SK-N-SH (cell line): ENCODE measurements around the gene TBX4. TPM values are rescaled to one million over a fixed set of nuclear protein-coding genes. Genes with fewer than 3 reads are reported as not detected.

Source experiments
- CTCF ChIA-PET: fragments of 300-600, 350-600 bp; formaldehyde crosslinking; extraction: SDS; loops from one replicate; lab custom pipeline; 2021; lab: Yijun Ruan, JAX
- POLR2A ChIA-PET: fragments of 350-600 bp; sonication (Branson Sonifier 250); formaldehyde crosslinking; extraction: SDS; loops from one replicate; lab custom pipeline; 2020; ENCODE audit warnings: antibody characterized with exemption, inconsistent platforms; lab: Yijun Ruan, JAX
- DNase-seq: peaks from one replicate; pipeline ENCODE4 v3.0.0; 2012
- H2AFZ ChIP-seq: fragments of 200-600 bp; sonication (generic); 2 replicates; pipeline ENCODE4 v1.8.1; 2016; ENCODE audit warnings: antibody characterized with exemption, mild to moderate bottlenecking, low read depth
- H3F3A ChIP-seq: fragments of 200-600 bp; sonication (generic); replicated peaks from 2 replicates; pipeline ENCODE3; 2016; ENCODE audit warnings: antibody characterized with exemption, mild to moderate bottlenecking; ENCODE audit not compliant: insufficient read depth
- H3K27ac ChIP-seq, 2 experiments: fragments of 200-500 bp in 1 of 2; fragments of 200-600 bp in 1 of 2; sonication (Bioruptor generic) in 1 of 2; sonication (generic), shearing (Covaris generic) in 1 of 2; 2 replicates each; pipeline versions ENCODE4 v1.5.1 to v1.6.1; 2014 to 2016; ENCODE audit warnings: low read depth in 2 of 2, inconsistent platforms in 1 of 2, low read length in 1 of 2, mild to moderate bottlenecking in 1 of 2, mixed read lengths in 1 of 2
- H3K27me3 ChIP-seq: fragments of 200-600 bp; sonication (generic), shearing (Covaris generic); 2 replicates; pipeline ENCODE4 v1.6.1; 2016; ENCODE audit warnings: mixed run types; ENCODE audit not compliant: insufficient read depth
- H3K36me3 ChIP-seq, 2 experiments: fragments of 200-500 bp in 1 of 2; fragments of 200-600 bp in 1 of 2; sonication (Bioruptor generic) in 1 of 2; sonication (generic) in 1 of 2; replicated peaks in 1 of 2; 2 replicates each; pipeline versions ENCODE3 to v1.5.1; 2014 to 2016; ENCODE audit warnings: low read length in 1 of 2, mild to moderate bottlenecking in 1 of 2; ENCODE audit not compliant: insufficient read depth in 2 of 2, control insufficient read depth in 1 of 2
- H3K4me1 ChIP-seq, 2 experiments: fragments of 200-500 bp in 1 of 2; fragments of 200-600 bp in 1 of 2; sonication (Bioruptor generic) in 1 of 2; sonication (generic), shearing (Covaris generic) in 1 of 2; 2 replicates each; pipeline versions ENCODE4 v1.5.1 to v1.6.1; 2014 to 2016; ENCODE audit warnings: low read depth in 1 of 2, low read length in 1 of 2, mixed run types in 1 of 2; ENCODE audit not compliant: insufficient read depth in 2 of 2, control insufficient read depth in 1 of 2
- H3K4me2 ChIP-seq: fragments of 200-600 bp; sonication (generic), shearing (Covaris generic); 2 replicates; pipeline ENCODE4 v1.6.1; 2017; ENCODE audit warnings: mixed run types
- H3K4me3 ChIP-seq, 2 experiments: fragments of 200-500 bp in 1 of 2; fragments of 200-600 bp in 1 of 2; sonication (Bioruptor generic) in 1 of 2; sonication (generic), shearing (Covaris generic) in 1 of 2; 2 replicates each; pipeline versions ENCODE4 v1.5.1 to v1.8.1; 2014 to 2016; ENCODE audit warnings: low read depth in 2 of 2, inconsistent platforms in 1 of 2, low read length in 1 of 2, mild to moderate bottlenecking in 1 of 2, mixed read lengths in 1 of 2, moderate library complexity in 1 of 2
- H3K79me2 ChIP-seq: fragments of 200-600 bp; sonication (generic); 2 replicates; pipeline ENCODE4 v1.8.1; 2017; ENCODE audit warnings: mild to moderate bottlenecking; ENCODE audit not compliant: insufficient read depth
- H3K9ac ChIP-seq: fragments of 200-600 bp; sonication (generic); 2 replicates; pipeline ENCODE4 v1.6.1; 2017; ENCODE audit warnings: mixed run types
- H3K9me2 ChIP-seq: fragments of 200-600 bp; sonication (generic); 2 replicates; pipeline ENCODE4 v1.6.1; 2017; ENCODE audit warnings: mixed run types
- H3K9me3 ChIP-seq: fragments of 200-600 bp; sonication (generic); 2 replicates; pipeline ENCODE4 v1.6.1; 2017; ENCODE audit warnings: mixed run types, mild to moderate bottlenecking, moderate library complexity
- H4K20me1 ChIP-seq: fragments of 200-600 bp; sonication (generic); 2 replicates; pipeline ENCODE4 v1.6.1; 2017; ENCODE audit warnings: mild to moderate bottlenecking, mixed run types; ENCODE audit not compliant: insufficient read depth
- ELF1 ChIP-seq: IDR thresholded peaks from 2 replicates; pipeline ENCODE4 v1.4.0; 2012
- FOXJ3 ChIP-seq: sonication (generic); formaldehyde crosslinking; IDR thresholded peaks from 2 replicates; pipeline ENCODE4 v1.5.1; 2020; ENCODE audit warnings: mild to moderate bottlenecking, missing genetic modification reagents
- FOXM1 ChIP-seq: IDR thresholded peaks from 2 replicates; pipeline ENCODE4 v1.4.0; 2012; ENCODE audit warnings: low read depth, mild to moderate bottlenecking
- GABPA ChIP-seq: IDR thresholded peaks from 2 replicates; pipeline ENCODE4 v1.4.0; 2012; ENCODE audit warnings: low read depth, mild to moderate bottlenecking
- MEF2A ChIP-seq: IDR thresholded peaks from 2 replicates; pipeline ENCODE4 v1.4.0; 2012; ENCODE audit warnings: low read depth, borderline replicate concordance
- MXI1 ChIP-seq: IDR thresholded peaks from 2 replicates; pipeline ENCODE4 v1.6.1; 2012; ENCODE audit warnings: mild to moderate bottlenecking, low read depth, low read length, improper control_type of control experiment
- NFIC ChIP-seq: IDR thresholded peaks from 2 replicates; pipeline ENCODE4 v1.4.0; 2012; ENCODE audit warnings: borderline replicate concordance
- NRF1 ChIP-seq: IDR thresholded peaks from 2 replicates; pipeline ENCODE4 v1.6.1; 2012; ENCODE audit warnings: low read depth, mild to moderate bottlenecking, low read length
- RAD21 ChIP-seq: IDR thresholded peaks from 2 replicates; pipeline ENCODE4 v1.6.1; 2012; ENCODE audit warnings: mild to moderate bottlenecking, low read length
- SIN3A ChIP-seq: IDR thresholded peaks from 2 replicates; pipeline ENCODE4 v1.6.1; 2012; ENCODE audit warnings: low read depth, mild to moderate bottlenecking, low read length, moderate library complexity, borderline replicate concordance
- SMC3 ChIP-seq: IDR thresholded peaks from 2 replicates; pipeline ENCODE4 v1.6.1; 2012; ENCODE audit warnings: low read depth, low read length, improper control_type of control experiment
- TAF1 ChIP-seq: IDR thresholded peaks from 2 replicates; pipeline ENCODE4 v1.6.1; 2012; ENCODE audit warnings: low read depth, mild to moderate bottlenecking, low read length, moderate library complexity, borderline replicate concordance
- TCF12 ChIP-seq: IDR thresholded peaks from 2 replicates; pipeline ENCODE4 v1.4.0; 2012
- TEAD4 ChIP-seq: IDR thresholded peaks from 2 replicates; pipeline ENCODE4 v1.4.0; 2012; ENCODE audit warnings: mild to moderate bottlenecking, borderline replicate concordance; ENCODE audit not compliant: insufficient read depth
- USF2 ChIP-seq: fragments of 150-350 bp; IDR thresholded peaks from 2 replicates; pipeline ENCODE4 v1.6.1; 2017; ENCODE audit warnings: antibody characterized with exemption, low read length, low read depth, borderline replicate concordance
- YY1 ChIP-seq: IDR thresholded peaks from 2 replicates; pipeline ENCODE4 v1.4.0; 2012; ENCODE audit warnings: low read depth, mild to moderate bottlenecking
- polyA plus RNA-seq, 3 experiments: library from polyadenylated mRNA; depleted of rRNA; stranded (reverse); fragments of >200 nt; gene quantifications; 2 replicates each; pipeline ENCODE4 v1.2.3, GENCODE V29; 2012
- TF ChIP-seq, protein P1 (sequence below): fragments of 150-350 bp; IDR thresholded peaks from 2 replicates; pipeline ENCODE4 v1.6.1; 2016; ENCODE audit warnings: mild to moderate bottlenecking, low read depth, low read length
- TF ChIP-seq, protein P2 (sequence below): IDR thresholded peaks from 2 replicates; pipeline ENCODE4 v1.4.0; 2012; ENCODE audit warnings: low read depth, borderline replicate concordance
- TF ChIP-seq, protein P3 (sequence below): IDR thresholded peaks from 2 replicates; pipeline ENCODE4 v1.4.0; 2012; ENCODE audit warnings: low read depth

TBX4 gene
- polyA plus RNA-seq, 1 of the 3 experiments (the other 2 are of a cell fraction): 0.02 TPM

DNA sequence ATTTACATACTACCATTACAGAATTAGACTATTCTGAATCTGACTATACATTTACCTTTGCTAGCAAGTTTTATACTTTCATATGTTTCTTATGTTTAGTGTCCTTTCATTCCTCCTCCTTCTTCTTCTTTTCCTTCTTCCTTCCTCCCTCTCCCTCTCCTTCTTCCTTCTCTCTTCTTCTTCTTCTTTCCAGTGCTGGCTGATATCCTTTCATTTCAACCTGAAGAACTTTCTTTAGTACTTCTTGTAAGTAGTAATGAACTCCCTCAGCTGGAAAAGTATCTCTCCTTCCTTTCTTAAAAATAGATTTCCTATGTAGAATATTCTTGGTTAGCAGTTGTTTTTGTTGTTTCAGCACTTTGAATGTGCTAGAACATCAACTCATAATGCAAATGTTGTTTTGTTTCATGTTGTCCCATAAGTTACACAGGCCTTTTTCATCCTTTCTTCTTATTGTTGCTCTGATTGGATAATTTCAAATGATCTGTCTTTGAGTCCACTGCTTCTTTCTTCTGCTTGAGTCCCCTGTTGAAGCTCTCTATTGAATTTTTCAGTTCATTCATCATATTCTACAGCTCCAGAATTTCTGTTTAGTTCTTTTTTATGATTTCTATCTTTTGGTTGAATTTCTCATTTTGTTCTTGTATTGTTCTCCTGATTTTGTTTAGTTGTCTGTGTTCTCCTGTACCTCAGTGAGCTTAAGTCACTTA, 15.1 kb upstream of the TBX4 start:
- peaks cover 12% of the 10 kb centered on the region; the same call in 1 of the 2 replicates for H3K9me3 ChIP-seq
- H3K9me2 ChIP-seq: no peaks in the 10 kb centered on the region
- H3K79me2 ChIP-seq: no peaks in the 10 kb centered on the region
- no peaks in the 10 kb centered on the region for H4K20me1 ChIP-seq
- no peak overlapping the region for H3K4me3 ChIP-seq
- H3K36me3 ChIP-seq: no peaks in the 10 kb centered on the region
- no peak overlapping the region for H3K9ac ChIP-seq
- H2AFZ ChIP-seq: no peak overlapping the region
- no peaks in the 10 kb centered on the region for H3F3A ChIP-seq
- H3K27ac ChIP-seq: no peak overlapping the region
- H3K4me2 ChIP-seq: no peak overlapping the region
- ChIA-PET POLR2A (no interaction called here), CTCF (interaction anchor here (0.8 to 1.6 kb wide), 4 partner anchors 9 to 137 kb away, joined by 3 to 5 read pairs (median 5); no protein-coding TSS in a partner anchor)
- TF ChIP-seq MEF2A (no peak), MXI1 (no peak), SMC3 (no peak), USF2 (no peak), YY1 (no peak), FOXJ3 (CRISPR knock-in tag) (no peak), NRF1 (no peak), TAF1 (no peak), SIN3A (no peak), TCF12 (no peak), NFIC (no peak), TEAD4 (no peak), RAD21 (no peak), ELF1 (no peak), FOXM1 (no peak), GABPA (no peak)
- TF ChIP-seq, protein P1, sequence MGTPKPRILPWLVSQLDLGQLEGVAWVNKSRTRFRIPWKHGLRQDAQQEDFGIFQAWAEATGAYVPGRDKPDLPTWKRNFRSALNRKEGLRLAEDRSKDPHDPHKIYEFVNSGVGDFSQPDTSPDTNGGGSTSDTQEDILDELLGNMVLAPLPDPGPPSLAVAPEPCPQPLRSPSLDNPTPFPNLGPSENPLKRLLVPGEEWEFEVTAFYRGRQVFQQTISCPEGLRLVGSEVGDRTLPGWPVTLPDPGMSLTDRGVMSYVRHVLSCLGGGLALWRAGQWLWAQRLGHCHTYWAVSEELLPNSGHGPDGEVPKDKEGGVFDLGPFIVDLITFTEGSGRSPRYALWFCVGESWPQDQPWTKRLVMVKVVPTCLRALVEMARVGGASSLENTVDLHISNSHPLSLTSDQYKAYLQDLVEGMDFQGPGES: no peak
- TF ChIP-seq, protein P2, sequence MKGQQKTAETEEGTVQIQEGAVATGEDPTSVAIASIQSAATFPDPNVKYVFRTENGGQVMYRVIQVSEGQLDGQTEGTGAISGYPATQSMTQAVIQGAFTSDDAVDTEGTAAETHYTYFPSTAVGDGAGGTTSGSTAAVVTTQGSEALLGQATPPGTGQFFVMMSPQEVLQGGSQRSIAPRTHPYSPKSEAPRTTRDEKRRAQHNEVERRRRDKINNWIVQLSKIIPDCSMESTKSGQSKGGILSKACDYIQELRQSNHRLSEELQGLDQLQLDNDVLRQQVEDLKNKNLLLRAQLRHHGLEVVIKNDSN: no peak
- TF ChIP-seq, protein P3, sequence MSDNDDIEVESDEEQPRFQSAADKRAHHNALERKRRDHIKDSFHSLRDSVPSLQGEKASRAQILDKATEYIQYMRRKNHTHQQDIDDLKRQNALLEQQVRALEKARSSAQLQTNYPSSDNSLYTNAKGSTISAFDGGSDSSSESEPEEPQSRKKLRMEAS: no peak
- no peaks in the 10 kb centered on the region for H3K4me1 ChIP-seq
- H3K27me3 ChIP-seq: no peaks in the 10 kb centered on the region
- no peak for DNase-seq
